Aorta (tissue), 5 donors: ENCODE data around the gene DSCAML1. TPM values are rescaled to one million over a fixed set of nuclear protein-coding genes. Genes with fewer than 3 reads are reported as not detected.

Source experiments
- ATAC-seq: fragments of 200-7000 bp; cut with Tn5 transposase; one replicate; pipeline ENCODE4 v1.9.1; 2022; ENCODE audit warnings: moderate library complexity; ENCODE audit not compliant: low FRiP score
- DNase-seq, 2 donors: peaks; one replicate each; pipeline ENCODE4 v3.0.0-alpha.2; 2020
- H3K27ac ChIP-seq, 2 donors: one replicate each; pipeline ENCODE4 v1.5.1; 2013; ENCODE audit warnings: low read length in 2 of 2, mild to moderate bottlenecking in 2 of 2, moderate library complexity in 2 of 2, control low read depth in 1 of 2, inconsistent platforms in 1 of 2, low read depth in 1 of 2
- H3K27me3 ChIP-seq, 2 donors: one replicate each; pipeline ENCODE4 v1.6.1; 2013; ENCODE audit warnings: control low read depth in 1 of 2, low read length in 1 of 2, mild to moderate bottlenecking in 1 of 2, moderate library complexity in 1 of 2; ENCODE audit not compliant: insufficient read depth in 2 of 2, control insufficient read depth in 1 of 2
- H3K36me3 ChIP-seq, 2 donors: one replicate each; pipeline ENCODE4 v1.6.1; 2013; ENCODE audit warnings: control low read depth in 1 of 2, low read length in 1 of 2, mild to moderate bottlenecking in 1 of 2; ENCODE audit not compliant: insufficient read depth in 2 of 2, control insufficient read depth in 1 of 2
- H3K4me1 ChIP-seq, 2 donors: one replicate each; pipeline ENCODE4 v1.6.1; 2013; ENCODE audit warnings: low read length in 2 of 2, control low read depth in 1 of 2, mild to moderate bottlenecking in 1 of 2, moderate library complexity in 1 of 2; ENCODE audit not compliant: insufficient read depth in 2 of 2, control insufficient read depth in 1 of 2
- H3K4me3 ChIP-seq, 2 donors: one replicate each; pipeline ENCODE4 v1.5.1; 2013; ENCODE audit warnings: low read length in 2 of 2, control low read depth in 1 of 2, mild to moderate bottlenecking in 1 of 2
- H3K9me3 ChIP-seq: one replicate; pipeline ENCODE4 v1.6.1; 2013; ENCODE audit warnings: mild to moderate bottlenecking, low read length; ENCODE audit not compliant: control insufficient read depth
- WGBS, 2 donors: extraction: QIAGEN DNeasy Blood & Tissue Kit; methylation state at CpG; one replicate each; pipeline ENCODE4 v1.1.7; 2013; 5-methylcytosine and 5-hydroxymethylcytosine counted together
- intact Hi-C, 2 donors: fragments of 100-400 bp; cut with DNase I; formaldehyde crosslinking; loops; one replicate each; pipeline versions ENCODE4 v1.14.2 to v1.15.0; 2022
- polyA plus RNA-seq, 2 donors: library from polyadenylated mRNA; stranded (reverse); fragments of 200-250 nt; gene quantifications; one replicate each; pipeline ENCODE4 v1.2.3, GENCODE V29; 2013
- total RNA-seq, 2 donors: library from RNA; stranded (reverse); fragmentation: NEBNext Ultra II Directional; extraction: Animal tissue kit (Norgen Biotek cat#: 25700); gene quantifications; one replicate each; pipeline ENCODE4 v1.2.1, GENCODE V29; 2021
- donor health status: healthy with polysubstance abuse.
- donor health status: Bipolar disorder and iron deficiency.
- donor health status: DM: no; HTN: no; CAD: no.
- donor health status: DM: no; HTN: no; CAD: no.
- donor health status: DM: yes; HTN: yes; CAD: no.

DSCAML1 gene
- total and polyA plus RNA-seq, 4 donors: 0.13 to 2.2 (median 0.58) TPM; not detected in 1

DNA sequence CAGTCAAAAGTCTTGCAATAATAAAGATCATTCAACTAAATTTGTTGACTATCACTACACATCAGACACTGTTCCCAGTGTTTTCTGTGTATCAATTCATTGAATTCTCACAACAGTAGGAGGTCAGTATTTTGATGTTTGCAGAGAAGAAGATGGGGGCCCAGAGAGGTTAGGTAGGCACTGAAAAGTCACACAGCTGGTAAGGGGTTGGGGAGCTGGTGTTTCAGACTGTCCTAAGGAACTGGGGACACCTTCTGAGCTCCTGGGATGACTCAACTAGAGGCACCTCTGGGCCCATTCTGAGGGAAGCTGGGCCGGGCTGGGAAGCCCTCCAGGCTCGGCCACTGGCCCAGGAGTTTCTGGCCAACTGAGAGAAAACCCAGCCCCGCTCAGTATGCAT lies 180.0 kb downstream of the DSCAML1 start:
- no peaks in the 10 kb centered on the region for H3K36me3 ChIP-seq
- WGBS, 2 donors: 68 to 73% methylated on average over 3 of the region's 3 CpGs
- no peak overlapping the region for H3K27ac ChIP-seq
- H3K27me3 ChIP-seq: no peaks in the 10 kb centered on the region
- no peak for DNase-seq
- H3K4me1 ChIP-seq: no peaks in the 10 kb centered on the region
- H3K4me3 ChIP-seq: no peak overlapping the region
- intact Hi-C loops: no loop called here
- H3K9me3 ChIP-seq: peaks cover 5% of the 10 kb centered on the region
- ATAC-seq: no peak

DNA sequence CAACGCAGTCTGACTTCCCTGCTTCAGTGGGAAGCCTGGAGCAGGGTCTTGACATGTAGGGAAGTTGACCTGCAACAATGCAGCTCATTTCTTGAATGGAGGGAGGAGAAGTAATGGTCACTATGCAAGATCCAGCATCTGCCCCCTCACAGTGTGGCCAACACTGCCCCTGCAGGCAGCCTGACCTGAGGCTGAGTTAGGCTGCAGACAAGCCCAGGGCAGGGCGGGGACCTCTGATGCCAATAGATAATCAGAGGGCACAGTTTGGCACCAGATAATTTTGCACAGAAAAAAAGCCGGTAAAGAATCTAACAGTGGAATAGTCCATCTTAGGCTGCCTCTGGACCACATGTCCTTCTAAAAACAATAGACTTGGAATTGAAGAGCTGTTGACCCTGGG lies 182.3 kb downstream of the DSCAML1 start:
- no peak overlapping the region for H3K27ac ChIP-seq
- no peaks in the 10 kb centered on the region for H3K27me3 ChIP-seq
- DNase-seq: no peak
- H3K36me3 ChIP-seq: no peaks in the 10 kb centered on the region
- H3K4me1 ChIP-seq: no peaks in the 10 kb centered on the region
- intact Hi-C loops: no loop called here
- ATAC-seq: no peak
- WGBS, 2 donors: 82 to 84% methylated on average over 3 of the region's 3 CpGs
- no peak overlapping the region for H3K4me3 ChIP-seq
- H3K9me3 ChIP-seq: peaks cover 5% of the 10 kb centered on the region

DNA sequence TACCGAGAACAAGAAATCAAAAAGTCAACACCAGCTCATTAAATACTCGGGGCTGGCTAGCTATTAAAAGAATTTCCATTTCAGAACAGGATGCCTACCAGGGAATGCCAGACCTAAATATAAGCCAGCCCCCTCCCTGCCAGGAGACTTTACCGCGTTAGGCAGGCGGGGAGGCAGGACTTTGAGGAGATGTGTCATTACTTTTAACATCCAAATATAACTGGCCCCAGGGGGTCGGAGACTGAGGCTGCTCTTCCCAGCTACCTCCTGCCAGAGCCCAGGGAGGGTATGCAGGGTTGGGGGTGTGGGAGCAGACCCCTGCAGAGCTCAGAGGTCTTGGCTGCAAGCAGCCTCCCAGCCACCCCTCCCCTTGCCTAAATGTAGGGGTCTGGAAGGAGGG lies 183.5 kb downstream of the DSCAML1 start:
- intact Hi-C loops: no loop called here
- H3K4me1 ChIP-seq: no peaks in the 10 kb centered on the region
- no peak overlapping the region for H3K4me3 ChIP-seq
- H3K9me3 ChIP-seq: peaks cover 5% of the 10 kb centered on the region
- no peaks in the 10 kb centered on the region for H3K36me3 ChIP-seq
- ATAC-seq: no peak
- no peak overlapping the region for H3K27ac ChIP-seq
- WGBS, 2 donors: 4 to 5% methylated on average over 6 of the region's 6 CpGs
- H3K27me3 ChIP-seq: no peaks in the 10 kb centered on the region
- no peak for DNase-seq

GRCh38 chr11:117612177-117612576 lies 184.8 kb downstream of the DSCAML1 start:
- Histone ChIP-seq H3K36me3 (no peaks in the 10 kb centered on the region), H3K4me1 (no peaks in the 10 kb centered on the region), H3K4me3 (no peak overlapping the region), H3K27ac (no peak overlapping the region), H3K9me3 (peaks cover 5% of the 10 kb centered on the region), H3K27me3 (no peaks in the 10 kb centered on the region)
- intact Hi-C loops: no loop called here
- ATAC-seq: no peak
- 50 to 58% methylated on average over 7 of the region's 7 CpGs for WGBS, 2 donors
- no peak for DNase-seq

GRCh38 chr11:117610901-117611300 lies 186.1 kb downstream of the DSCAML1 start:
- no peaks in the 10 kb centered on the region for H3K36me3 ChIP-seq
- intact Hi-C loops: no loop called here
- no peaks in the 10 kb centered on the region for H3K4me1 ChIP-seq
- 62 to 70% methylated on average over 4 of the region's 4 CpGs for WGBS, 2 donors
- ATAC-seq (no peak), DNase-seq (peak in 1 of 2 donors; percentile 10)
- H3K27ac ChIP-seq: no peak overlapping the region
- H3K9me3 ChIP-seq: peaks cover 5% of the 10 kb centered on the region
- no peak overlapping the region for H3K4me3 ChIP-seq
- no peaks in the 10 kb centered on the region for H3K27me3 ChIP-seq

DNA sequence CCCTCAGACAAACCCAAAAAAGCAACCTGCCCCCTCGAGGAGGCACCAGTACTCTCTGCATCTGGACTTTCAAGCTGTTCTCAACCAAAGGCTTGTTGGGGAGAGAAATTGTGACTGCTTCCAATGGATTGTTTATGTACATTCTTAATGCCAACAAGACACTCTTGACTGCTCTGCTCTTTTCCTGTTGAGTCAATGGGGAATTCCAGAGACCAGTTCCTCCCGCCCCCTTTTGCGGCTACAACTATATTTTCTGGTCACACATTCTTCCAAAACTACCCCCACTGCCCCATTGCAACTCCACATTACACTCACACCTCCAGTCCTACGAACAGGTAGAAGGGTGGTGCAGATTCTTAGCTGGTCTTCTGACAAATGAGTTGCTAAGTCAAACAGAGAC lies 187.0 kb downstream of the DSCAML1 start:
- Histone ChIP-seq H3K4me3 (no peak overlapping the region), H3K4me1 (no peaks in the 10 kb centered on the region), H3K36me3 (no peaks in the 10 kb centered on the region), H3K27me3 (no peaks in the 10 kb centered on the region), H3K27ac (no peak overlapping the region), H3K9me3 (peaks cover 5% of the 10 kb centered on the region)
- intact Hi-C loops: no loop called here
- 43% methylated on average over 4 of the region's 4 CpGs for WGBS, 2 donors
- ATAC-seq: no peak
- no peak for DNase-seq

GRCh38 chr11:117607449-117607848 lies 189.6 kb downstream of the DSCAML1 start:
- H3K4me3 ChIP-seq: no peak overlapping the region
- no peaks in the 10 kb centered on the region for H3K27me3 ChIP-seq
- DNase-seq (no peak), ATAC-seq (no peak)
- H3K27ac ChIP-seq: no peak overlapping the region
- intact Hi-C loops: no loop called here
- no peaks in the 10 kb centered on the region for H3K36me3 ChIP-seq
- H3K4me1 ChIP-seq: no peaks in the 10 kb centered on the region
- WGBS, 2 donors: 61 to 65% methylated on average over 5 of the region's 5 CpGs
- no peaks in the 10 kb centered on the region for H3K9me3 ChIP-seq

DNA sequence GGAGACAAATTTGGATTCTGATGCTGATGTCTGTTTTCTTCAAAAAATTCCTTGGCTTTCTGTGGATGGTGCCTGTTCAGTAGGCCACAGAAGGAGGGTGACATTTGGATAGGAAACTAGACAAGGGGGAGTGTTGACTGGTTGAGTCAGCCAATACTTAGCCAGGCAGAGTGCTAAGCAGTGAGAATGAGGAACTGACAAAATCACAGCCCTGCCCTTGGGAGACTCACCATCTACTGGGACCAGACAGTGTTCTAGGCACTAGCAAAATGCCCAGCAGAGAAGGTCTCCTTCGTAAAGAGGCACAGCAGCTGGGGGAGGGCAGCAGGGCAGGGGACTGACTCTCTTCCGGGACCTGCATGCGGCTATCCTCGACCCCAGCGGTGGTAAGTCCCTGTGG lies 190.2 kb downstream of the DSCAML1 start:
- Histone ChIP-seq H3K4me1 (no peaks in the 10 kb centered on the region), H3K27ac (no peak overlapping the region), H3K36me3 (no peaks in the 10 kb centered on the region), H3K9me3 (no peaks in the 10 kb centered on the region), H3K27me3 (no peaks in the 10 kb centered on the region), H3K4me3 (no peak overlapping the region)
- DNase-seq (no peak), ATAC-seq (no peak)
- intact Hi-C loops: no loop called here
- 77 to 83% methylated on average over 5 of the region's 5 CpGs for WGBS, 2 donors

DNA sequence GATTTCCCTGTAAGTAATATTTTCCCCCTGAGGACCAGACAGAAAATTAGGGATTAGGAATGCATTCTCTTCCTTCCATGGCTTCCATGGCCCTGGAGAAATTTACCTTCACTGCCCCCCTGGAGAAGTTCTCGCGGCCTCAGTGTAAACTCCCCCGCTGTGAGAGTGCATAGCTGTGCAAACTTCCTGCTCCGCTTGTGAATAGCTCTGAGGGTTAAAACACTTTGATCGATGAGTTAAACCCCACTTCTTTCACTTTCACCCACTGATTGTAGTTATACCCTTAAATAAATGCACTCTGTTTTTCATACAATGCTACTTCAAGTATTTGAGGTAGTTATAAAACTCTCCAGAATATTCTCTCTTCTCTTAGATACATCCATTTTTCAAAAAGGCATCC lies 190.8 kb downstream of the DSCAML1 start:
- DNase-seq (no peak), ATAC-seq (no peak)
- H3K4me3 ChIP-seq: no peak overlapping the region
- no peaks in the 10 kb centered on the region for H3K4me1 ChIP-seq
- H3K9me3 ChIP-seq: no peaks in the 10 kb centered on the region
- no peaks in the 10 kb centered on the region for H3K36me3 ChIP-seq
- H3K27ac ChIP-seq: no peak overlapping the region
- H3K27me3 ChIP-seq: no peaks in the 10 kb centered on the region
- intact Hi-C loops: no loop called here
- WGBS, 2 donors: 21 to 30% methylated on average over 5 of the region's 5 CpGs
